HG02981 (cell line): ENCODE data around the gene SLU7.

Experiments used
- ATAC-seq: cut with Tn5 transposase; IDR thresholded peaks from one replicate; pipeline ENCODE4 v1.9.1; 2021; ENCODE audit warnings: mild to moderate bottlenecking, moderate library complexity; ENCODE audit not compliant: unreplicated experiment

SLU7 gene

DNA sequence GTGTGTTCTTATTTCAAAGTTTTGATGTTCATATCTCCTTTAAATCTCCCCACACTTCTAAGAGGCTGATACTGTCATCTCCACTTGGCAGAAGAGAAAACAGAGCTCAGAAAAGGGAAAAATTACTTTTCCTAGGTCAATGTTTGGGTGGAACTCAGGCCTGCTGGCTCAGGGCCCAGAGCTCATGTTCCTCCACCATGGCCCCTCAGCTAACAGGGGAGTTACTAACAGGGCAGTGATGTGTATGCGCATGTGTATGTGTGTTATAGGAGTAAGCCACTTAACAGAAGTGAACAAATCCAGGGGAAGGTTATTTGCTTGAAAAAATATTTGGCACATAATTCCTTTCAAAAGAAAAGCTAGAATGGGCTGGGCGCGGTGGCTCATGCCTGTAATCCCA is 51.0 kb downstream of the SLU7 start:
- ATAC-seq, result no peak

DNA sequence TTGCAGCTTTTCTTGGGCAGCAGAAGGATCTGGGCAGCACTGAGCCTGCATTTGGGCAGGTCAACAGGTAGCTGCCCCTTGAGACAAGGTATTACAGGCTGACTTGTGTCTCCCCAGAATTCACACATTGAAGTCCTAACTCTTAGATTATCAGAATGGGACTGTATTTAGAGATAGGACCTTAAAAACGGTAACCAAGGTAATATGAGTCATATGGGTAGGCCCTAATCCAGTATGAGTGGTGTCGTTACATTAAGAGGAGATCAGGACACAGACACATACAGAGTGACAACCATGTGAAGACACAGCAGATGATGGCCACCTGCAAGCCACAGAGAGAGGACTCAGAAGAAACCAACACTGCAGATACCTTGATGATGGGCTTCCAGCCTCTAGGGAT is 51.6 kb downstream of the SLU7 start:
- no peak for ATAC-seq

DNA sequence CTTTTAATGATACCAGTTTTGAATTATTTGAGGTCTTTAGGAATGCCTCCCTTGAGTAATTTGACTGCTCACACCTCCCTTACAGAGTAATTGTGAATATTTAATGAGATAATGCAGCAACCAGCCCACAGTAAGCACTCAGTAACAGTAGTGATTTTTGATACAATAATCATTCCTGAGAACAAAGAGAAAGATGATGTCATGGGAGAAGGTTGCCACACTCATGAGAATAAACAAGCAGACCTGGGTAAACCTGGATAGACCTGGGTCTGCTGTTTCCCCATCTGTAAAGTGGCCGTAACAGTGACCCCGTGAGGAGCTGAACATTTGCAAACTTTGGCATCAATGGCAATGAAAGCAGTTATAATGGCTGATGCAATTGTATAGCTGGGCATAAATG is 52.7 kb downstream of the SLU7 start:
- no peak for ATAC-seq

DNA sequence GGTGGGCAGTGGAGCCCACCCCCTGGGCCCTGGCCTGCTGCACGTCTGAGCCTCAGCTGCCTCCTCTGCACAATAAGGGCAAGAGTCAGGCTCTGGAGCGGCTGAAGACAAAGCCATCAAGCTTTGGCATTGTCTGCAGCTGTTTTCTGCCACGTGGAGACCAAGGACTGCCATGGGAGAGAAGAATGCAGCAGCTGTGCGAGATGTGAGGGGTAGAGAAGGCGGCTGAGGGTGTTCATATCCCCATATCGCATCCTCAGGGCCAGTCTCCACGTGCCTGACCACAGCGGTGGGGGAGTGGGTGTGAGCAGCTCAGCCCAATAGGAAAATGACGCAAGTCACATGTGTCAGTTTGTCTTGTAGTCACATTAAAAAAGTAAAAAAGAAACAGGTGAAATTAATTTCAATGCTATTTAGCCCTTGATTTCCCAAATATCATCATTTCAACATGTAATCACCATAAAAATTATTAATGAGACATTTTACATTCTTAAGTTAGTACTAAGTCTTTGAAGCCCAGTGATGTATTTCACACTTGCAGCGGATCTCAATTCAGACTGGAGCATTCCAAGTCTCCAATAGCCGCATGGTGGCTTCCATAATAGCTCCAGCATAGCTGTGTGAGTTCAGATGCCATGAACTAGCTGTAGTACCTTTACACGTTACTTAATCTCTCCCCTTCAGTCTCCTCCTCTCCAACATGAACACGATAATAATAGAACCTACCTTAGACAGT is 55.1 kb downstream of the SLU7 start:
- no peak for ATAC-seq

DNA sequence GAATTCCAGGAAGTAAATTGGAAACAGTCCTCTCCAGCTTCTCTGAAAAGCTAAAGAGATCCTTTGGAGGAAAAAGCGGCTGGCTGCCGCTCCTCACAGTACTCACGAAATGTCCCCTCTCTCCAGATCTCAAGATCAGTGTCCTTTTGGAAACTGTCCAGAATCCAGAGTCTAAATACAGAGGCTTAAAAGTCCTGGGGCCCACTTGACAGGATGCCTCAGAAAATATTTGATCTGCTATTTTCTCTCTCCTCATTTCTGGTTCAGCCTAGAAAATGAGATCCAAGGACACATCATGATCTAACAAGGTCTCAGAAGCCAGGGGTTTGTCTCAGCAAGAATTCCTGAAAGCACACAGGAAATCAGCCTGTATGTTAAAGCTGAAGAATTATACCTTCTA is 55.7 kb downstream of the SLU7 start:
- no peak for ATAC-seq

DNA sequence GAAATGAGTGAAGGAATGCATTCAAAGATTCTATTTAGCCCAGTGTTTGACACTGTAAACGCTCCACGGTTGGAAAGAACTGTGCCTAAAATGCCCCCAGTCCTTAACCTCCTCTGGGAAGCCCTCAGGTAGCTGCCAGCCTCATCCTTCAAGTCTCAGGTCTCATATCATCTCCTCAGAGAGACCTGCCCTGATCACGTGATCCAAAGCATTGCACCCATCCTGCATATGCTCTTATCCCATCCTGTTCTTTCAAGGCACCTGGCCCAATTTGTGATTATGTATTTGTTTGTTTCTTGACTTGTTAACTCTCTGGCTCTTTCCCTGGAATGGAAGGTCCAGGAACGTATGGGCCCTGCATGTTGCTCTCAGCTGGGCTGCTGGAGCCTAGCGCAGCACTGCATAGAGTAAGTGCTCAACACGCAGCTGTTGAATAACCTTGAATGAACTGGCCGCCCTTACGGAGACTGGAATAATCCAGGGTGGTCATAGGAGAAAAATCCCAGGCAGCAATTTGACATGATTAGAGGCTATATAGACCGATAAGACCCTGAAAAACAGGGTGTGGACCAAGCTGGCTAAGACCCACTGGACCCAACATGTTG is 57.2 kb downstream of the SLU7 start:
- ATAC-seq, result no peak

DNA sequence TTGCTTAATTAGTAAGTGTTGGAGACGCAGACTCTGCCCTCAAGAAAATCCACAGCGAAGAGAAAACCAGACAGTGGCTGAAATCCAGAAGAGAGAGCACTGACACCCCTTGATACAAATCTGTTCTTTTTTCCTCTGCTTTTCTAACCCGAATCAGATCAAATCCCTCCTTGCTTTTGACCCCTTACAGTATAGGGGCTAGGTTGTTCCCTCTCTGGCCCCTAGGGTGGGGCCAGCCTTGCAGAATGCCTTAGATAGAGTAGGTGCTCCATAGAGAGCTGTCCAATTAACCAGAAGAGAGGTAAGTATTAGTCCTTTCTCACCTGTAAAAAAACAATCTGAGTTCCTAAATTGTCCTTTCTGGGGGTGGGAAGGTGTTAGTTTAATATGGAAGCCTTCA is 58.6 kb downstream of the SLU7 start:
- ATAC-seq, result no peak

DNA sequence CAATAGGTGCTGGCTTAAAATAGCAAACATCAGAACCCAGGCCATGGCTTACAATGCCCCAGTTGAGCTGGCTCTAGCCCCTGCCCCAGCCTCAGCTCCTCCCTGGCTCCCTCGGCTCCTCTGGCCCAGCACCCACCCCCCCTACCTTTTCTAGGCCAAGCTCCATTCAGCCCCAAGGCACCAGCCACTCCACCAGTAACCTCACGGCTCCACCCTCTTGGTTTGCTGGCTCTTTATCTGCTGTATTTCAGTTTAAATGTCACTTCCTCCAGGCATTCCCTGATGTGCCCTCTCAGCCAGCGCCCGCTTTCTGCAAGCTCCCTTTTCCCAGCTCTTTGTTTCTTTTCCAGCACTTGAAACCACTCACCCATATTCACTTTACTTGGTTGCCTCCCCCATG is 59.1 kb downstream of the SLU7 start:
- no peak for ATAC-seq

DNA sequence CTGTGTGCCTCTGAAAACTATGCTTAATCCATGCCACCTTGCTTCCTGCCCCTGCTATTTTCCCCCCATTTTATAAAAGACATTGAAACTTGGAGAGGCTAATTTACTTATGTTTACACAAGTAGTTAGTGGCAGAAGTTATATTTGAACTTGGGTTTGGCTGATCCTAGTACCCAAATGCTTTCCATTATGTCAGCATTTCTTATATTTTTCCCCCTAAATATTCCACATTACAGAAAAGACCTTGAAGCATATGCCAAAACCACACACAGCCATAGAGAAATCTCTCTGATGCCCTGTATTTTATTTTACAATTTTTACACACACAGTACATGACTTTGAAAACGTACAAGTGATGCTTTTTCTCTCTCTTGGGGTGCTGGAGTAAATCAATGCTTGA is 59.6 kb downstream of the SLU7 start:
- ATAC-seq, result no peak

DNA sequence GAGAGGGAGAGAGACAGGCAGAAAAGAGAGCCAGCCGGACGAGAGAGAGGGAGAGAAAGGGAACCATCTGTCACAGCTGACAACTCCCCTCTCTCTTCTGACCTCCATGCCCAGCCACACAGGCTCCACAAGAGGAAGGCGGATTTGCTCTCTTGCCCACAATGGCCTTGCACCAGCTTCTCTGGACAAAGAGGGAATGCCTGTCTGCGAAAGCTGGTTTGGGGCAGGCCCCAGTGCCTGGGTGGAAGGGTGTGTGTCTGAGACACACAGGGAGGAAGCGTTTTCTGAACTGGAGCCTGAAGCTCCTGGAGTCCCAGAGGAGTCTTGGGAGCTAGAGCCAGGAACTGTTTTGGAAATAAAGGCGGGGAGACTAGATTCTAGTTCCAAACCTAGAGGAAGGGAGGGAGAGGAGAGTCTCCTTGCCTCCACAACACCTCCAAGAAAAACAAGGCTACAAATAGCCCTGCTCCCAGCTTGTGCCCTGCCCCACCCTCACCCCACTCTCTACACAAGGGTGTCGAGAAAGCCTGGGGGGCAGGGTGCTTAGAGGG is 60.9 kb downstream of the SLU7 start:
- ATAC-seq, result no peak

DNA sequence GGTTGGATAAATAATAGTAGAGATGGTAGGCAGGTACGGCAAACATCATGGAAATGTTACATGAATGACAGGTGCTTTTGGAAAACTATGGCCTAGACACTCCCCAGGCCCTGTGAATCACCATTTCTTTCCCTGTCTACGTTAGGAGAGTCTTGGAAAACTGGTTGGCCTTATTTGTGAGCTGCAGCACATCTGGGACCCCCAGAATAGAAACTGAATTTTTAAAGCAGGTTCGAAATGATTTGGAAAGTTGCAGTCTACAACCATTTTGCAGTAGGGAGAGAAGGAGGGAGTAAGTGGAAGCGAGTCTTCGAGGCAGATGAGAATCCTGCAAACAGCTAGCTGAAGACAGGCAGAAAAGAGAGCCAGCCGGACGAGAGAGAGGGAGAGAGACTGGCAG is 61.5 kb downstream of the SLU7 start:
- no peak for ATAC-seq

DNA sequence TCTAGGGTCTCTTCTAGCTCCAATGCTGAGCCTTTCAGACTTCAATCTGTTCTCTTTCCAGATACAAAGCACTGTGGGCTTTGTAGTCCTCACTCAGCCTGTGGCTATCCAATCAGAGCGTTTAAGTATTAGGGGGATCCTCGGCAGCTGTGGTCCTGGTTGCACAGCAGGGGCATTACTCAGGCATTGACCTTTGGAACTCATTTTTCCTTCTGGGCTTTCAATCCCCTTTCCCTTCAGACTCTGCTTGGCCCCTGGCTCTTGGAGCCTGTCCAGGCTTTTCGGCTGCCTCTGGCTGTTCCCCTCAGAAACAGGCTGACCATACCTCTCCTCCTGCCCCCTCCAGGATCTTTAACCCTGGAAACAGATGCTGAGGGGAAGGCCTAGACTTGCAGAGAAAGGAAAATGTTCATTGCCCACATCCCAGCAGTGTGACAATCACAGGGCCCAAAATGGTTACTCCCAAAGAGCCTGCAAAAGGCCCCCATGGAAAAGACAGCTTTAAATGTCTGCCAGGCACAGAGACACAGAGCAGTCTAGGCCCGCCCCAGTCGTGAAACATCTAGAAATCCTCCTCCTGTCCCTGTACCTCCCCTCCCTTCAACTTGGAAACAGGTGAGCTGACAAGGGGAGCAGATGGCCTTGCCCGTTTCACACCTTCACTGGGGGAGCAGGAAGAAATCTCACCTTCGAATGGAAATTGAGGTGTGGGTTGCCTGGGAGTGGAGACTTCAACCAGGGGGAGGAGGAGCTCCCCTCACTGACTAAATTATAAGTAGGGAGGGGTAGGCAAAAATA is 62.1 kb downstream of the SLU7 start:
- ATAC-seq, result no peak

DNA sequence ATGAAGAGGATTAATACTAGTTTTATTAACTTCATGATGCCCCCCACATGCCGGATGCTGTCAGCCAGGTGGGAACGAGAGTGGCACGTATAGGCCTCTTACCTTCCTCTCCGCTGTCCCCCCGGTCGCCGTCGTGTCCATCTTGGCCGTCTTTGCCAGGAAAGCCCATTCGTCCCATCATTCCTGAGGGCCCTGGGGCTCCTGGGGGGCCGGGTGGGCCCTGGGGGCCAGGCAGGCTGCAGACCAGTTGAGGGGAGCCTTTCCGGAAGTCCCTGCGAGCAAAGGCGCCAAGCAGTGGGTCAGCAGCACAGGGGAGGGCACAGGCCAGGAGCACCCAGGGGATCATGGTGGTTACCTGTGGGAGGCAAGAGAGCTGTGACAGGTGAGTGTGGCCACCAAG is 64.2 kb downstream of the SLU7 start:
- no peak for ATAC-seq

DNA sequence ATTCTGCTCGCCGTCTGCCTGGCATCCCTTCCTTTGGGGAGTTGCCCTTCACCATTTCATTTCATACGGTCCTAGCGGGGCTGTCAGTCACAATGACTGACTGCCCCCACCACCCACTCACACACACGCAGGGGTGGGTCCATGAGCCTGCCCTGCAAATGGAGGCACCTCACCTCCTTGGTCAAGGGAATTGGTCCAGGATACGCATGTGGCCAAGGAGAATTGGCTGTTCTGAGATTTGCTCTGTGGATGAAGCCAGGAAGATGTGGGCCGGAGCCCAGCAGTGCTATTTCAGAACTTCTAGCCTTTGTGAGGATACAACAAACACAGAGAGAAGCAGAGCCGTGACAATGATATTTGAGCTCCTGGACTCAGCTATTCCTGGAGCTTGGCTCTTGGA is 65.5 kb downstream of the SLU7 start:
- no peak for ATAC-seq

DNA sequence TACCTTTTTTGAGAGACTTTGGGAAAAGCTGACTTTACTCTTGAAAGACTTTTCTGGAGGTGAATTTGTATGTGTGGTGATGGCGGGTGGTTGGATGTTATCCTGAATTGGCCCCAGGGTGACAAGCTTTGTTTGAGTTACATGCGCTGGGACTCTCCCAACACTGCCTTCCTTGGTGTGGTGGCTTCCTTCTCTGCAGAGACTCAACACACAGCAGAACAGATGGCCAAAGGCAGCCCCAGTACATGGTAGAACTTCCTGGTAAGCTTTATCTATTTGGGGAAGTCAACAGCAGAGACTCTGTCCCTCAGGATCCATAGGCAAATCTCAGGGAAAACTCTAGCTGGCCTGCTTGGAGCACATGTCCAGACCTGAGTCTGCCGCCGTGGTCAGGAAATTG is 66.6 kb downstream of the SLU7 start:
- ATAC-seq, result no peak
